Mesothelial cell of epicardium (in vitro differentiated cells): Measurements from ENCODE around the gene LDLRAD4. TPM values are rescaled to one million over a fixed set of nuclear protein-coding genes. Genes with fewer than 3 reads are reported as not detected.

ENCODE experiments used
- DNase-seq, 2 experiments: peaks; one replicate each; pipeline ENCODE4 v3.0.0; 2021; ENCODE audit warnings: low spot score in 2 of 2; ENCODE audit not compliant: unreplicated experiment in 2 of 2
- H3K27ac Mint-ChIP-seq: 2 replicates; pipeline ENCODE4 v1.8.0; 2021; ENCODE audit warnings: mixed read lengths
- H3K27me3 Mint-ChIP-seq: 2 replicates; pipeline ENCODE4 v1.8.0; 2021; ENCODE audit warnings: low read depth, mixed read lengths
- H3K36me3 Mint-ChIP-seq: 2 replicates; pipeline ENCODE4 v1.8.0; 2021; ENCODE audit warnings: mixed read lengths
- H3K4me1 Mint-ChIP-seq: 2 replicates; pipeline ENCODE4 v1.8.0; 2021; ENCODE audit warnings: mixed read lengths
- H3K4me3 Mint-ChIP-seq: 2 replicates; pipeline ENCODE4 v1.8.0; 2021; ENCODE audit warnings: mild to moderate bottlenecking, moderate library complexity, mixed read lengths
- H3K9me3 Mint-ChIP-seq: 2 replicates; pipeline ENCODE4 v1.8.0; 2021; ENCODE audit warnings: mixed read lengths
- total RNA-seq: library from RNA; stranded (reverse); gene quantifications from 3 replicates; pipeline ENCODE4 v1.2.1, GENCODE V29; 2021
- TF ChIP-seq, protein P1 (sequence below): fragments of 200-600 bp; sonication (generic); IDR thresholded peaks from one replicate; pipeline ENCODE4 v1.5.0; 2021; ENCODE audit warnings: antibody characterized with exemption; ENCODE audit not compliant: unreplicated experiment

The LDLRAD4 gene
- total RNA-seq, 1 donor from 2014 or later: 29.7 TPM

DNA sequence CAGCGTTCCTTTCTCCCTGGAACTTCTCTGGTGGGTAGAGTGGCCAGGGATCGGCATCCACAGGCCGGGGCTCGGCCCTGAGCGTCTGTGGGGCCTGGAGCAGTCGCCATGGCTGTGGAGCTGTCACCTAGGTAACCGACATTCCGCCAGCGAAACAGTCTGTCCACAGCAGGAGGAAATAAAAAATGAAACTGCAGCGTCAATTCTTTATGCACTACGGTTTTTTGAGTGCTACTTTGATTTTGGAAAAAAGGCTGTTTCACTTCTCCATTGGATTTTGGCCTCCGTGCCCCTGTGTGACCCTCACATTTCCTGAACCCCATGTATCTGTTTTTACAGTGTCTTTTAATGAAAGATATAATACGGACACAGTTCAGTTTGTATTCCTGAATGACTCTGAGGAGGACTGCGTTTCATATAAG lies 163.4 kb downstream of the LDLRAD4 start:
- peaks cover 53% of the 10 kb centered on the region for H3K4me1 Mint-ChIP-seq
- TF ChIP-seq, protein P1, sequence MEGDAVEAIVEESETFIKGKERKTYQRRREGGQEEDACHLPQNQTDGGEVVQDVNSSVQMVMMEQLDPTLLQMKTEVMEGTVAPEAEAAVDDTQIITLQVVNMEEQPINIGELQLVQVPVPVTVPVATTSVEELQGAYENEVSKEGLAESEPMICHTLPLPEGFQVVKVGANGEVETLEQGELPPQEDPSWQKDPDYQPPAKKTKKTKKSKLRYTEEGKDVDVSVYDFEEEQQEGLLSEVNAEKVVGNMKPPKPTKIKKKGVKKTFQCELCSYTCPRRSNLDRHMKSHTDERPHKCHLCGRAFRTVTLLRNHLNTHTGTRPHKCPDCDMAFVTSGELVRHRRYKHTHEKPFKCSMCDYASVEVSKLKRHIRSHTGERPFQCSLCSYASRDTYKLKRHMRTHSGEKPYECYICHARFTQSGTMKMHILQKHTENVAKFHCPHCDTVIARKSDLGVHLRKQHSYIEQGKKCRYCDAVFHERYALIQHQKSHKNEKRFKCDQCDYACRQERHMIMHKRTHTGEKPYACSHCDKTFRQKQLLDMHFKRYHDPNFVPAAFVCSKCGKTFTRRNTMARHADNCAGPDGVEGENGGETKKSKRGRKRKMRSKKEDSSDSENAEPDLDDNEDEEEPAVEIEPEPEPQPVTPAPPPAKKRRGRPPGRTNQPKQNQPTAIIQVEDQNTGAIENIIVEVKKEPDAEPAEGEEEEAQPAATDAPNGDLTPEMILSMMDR: no peak
- no peaks in the 10 kb centered on the region for H3K27me3 Mint-ChIP-seq
- DNase-seq: no peak
- peak overlapping the region; percentile 38 for H3K4me3 Mint-ChIP-seq
- H3K9me3 Mint-ChIP-seq: peaks cover 5% of the 10 kb centered on the region
- H3K27ac Mint-ChIP-seq: peak overlapping the region; percentile 98
- no peaks in the 10 kb centered on the region for H3K36me3 Mint-ChIP-seq

DNA sequence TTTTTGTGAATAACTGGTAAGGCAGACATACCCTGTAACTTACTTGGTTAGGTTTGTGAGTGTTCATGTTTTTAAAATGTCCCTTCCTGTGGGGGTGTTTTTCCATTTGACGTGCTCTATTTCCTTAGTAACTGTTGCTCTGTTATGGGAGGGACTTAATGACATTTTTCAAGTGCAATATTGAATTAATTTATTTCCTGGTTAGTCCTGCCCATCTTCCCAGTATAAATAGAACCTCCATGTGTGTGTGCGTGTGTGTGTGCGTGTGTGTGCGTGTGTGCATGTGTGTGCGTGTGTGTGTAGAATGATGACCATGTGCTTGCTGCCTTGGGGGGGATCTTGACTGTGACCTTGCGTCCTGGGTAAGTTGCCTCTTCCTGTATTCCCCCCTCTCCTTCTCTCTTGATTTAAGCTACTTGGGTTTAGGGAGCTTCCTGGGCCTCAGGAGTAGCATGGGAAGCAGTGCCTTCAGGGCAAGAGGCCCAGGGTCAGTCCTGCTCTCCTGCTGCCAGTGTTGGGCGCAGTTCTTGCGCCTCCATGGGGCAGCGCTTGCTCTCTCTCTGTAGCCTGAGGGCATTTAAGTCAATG lies 163.9 kb downstream of the LDLRAD4 start:
- H3K36me3 Mint-ChIP-seq: no peaks in the 10 kb centered on the region
- H3K27me3 Mint-ChIP-seq: no peaks in the 10 kb centered on the region
- H3K4me1 Mint-ChIP-seq: peaks cover 51% of the 10 kb centered on the region
- peak overlapping the region; percentile 38 for H3K4me3 Mint-ChIP-seq
- H3K27ac Mint-ChIP-seq: peak overlapping the region; percentile 98
- TF ChIP-seq, protein P1: no peak
- peaks cover 5% of the 10 kb centered on the region for H3K9me3 Mint-ChIP-seq
- no peak for DNase-seq

DNA sequence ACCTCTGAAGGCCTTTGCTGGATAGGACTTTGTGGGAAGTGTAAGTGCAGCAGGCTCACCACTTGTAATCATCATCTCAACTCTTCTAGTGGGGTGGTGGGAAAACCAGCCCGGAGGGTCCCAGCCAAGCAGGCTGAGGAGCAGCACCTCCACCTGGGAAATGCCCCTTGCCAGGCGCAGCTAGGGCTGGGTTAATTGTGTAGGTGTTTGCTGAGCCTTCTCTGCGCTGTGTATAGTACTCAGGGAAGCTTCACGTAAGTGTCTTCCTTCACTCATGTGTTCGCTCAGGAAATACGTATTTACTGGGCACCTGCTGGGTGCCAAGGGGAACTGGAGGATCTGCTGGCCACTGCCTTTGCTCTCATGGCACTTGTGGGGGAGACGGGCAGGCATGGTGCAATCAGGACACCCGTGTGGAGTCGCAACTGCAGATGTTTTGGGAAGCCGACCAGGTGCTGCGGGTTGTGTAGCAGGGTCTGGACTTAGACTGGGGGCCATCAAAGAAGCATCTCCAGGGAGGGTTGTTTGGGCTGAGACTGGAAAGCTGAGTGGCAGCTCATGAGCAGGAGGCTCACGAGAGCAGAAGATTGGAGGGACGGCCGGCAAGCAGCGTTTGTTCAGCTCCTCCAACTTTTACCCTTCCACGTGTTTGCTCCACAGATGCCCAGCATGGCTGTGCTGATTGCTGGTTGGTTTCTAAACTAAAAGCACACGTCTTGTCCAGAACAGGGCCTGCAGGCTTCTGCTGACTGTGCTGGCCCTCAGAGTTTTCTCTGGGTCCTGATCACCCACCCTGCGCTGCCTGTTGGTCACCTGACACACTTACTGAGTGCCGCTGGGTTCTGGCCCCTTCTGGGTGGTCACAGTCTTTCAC lies 164.6 kb downstream of the LDLRAD4 start:
- TF ChIP-seq, protein P1: no peak
- no peaks in the 10 kb centered on the region for H3K27me3 Mint-ChIP-seq
- H3K4me1 Mint-ChIP-seq: peaks cover 49% of the 10 kb centered on the region
- no peak overlapping the region for H3K4me3 Mint-ChIP-seq
- no peaks in the 10 kb centered on the region for H3K36me3 Mint-ChIP-seq
- peak overlapping the region; percentile 98 for H3K27ac Mint-ChIP-seq
- no peak for DNase-seq
- peaks cover 5% of the 10 kb centered on the region for H3K9me3 Mint-ChIP-seq

DNA sequence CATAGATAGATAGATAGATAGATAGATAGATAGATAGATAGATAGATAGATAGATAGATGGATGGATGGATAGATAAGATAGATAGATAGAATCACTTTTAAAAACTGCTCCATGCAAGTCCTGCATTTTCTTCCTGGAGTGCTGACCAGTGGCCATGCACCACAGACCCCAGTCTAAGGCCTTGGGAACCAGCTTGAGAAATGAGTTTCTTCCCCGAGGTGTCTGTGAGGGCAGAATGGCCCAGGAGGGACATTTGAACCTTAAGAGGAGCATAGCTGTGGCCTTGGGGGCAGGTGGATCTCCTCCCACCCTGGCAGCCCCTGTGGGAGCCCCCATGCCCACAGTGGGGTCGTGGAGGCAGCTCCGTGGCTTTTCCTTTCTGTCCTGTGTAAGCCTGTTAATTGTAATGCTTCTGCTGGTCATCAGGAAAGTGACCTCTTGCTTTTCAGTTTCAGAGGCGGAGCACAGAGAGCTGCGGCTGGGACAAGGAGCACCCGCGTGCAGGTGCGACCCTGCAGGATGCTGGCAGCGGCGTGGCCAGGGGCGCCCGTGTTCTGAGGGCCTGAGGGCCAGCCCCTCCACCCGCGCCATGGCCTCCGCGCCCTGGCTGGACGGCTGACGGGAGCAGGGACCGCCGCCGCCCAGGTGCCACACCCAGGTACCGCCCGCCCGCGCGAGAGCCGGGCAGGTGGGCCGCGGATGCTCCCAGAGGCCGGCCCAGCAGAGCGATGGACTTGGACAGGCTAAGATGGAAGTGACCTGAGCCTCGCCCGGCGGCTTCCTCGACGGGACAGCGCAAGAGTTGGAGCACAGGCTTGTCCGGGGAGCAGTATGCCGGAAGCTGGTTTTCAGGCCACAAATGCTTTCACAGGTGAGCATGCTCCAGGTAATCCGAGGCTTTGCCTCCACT lies 168.6 kb downstream of the LDLRAD4 start:
- Mint-ChIP-seq H3K36me3 (no peaks in the 10 kb centered on the region), H3K4me3 (no peak overlapping the region), H3K27ac (no peak overlapping the region), H3K4me1 (peaks cover 20% of the 10 kb centered on the region), H3K27me3 (no peaks in the 10 kb centered on the region), H3K9me3 (peaks cover 5% of the 10 kb centered on the region)
- DNase-seq: no peak
- TF ChIP-seq, protein P1: no peak

DNA sequence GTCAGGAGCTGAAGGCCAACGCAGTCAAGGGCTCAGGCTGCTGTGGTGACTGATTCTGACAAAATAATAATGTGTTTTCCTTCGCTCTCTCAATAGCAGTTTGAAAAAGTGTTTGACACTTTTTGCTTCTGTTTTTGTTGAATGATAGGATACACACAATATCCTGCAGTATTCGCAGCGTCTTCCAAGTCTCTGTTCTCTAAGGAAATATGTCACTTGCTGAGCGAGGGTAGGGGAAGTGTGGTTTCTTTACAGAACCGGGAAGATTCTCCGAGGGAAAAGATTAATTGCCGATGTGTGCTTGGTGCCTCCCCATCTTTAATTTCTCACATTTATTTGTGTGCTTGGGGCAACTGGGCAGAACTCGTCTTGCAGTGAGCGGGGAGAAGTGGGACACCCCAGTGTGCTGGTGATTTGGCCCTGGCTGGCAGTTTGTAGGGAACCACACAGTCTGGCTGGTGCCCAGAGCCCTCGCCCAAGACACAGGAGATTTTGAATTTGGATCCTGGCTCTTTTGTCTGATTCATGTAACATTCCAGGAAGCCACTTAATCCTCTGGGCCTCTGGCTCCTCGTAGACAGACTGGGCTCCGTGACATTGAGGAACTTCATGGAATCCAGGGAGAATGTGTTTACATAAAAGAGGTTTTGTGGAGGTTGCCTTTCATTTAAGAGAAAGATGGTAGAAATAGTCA lies 169.4 kb downstream of the LDLRAD4 start:
- TF ChIP-seq, protein P1: no peak
- Mint-ChIP-seq H3K27ac (peak overlapping the region; percentile 69), H3K4me3 (no peak overlapping the region), H3K36me3 (no peaks in the 10 kb centered on the region), H3K9me3 (peaks cover 5% of the 10 kb centered on the region), H3K4me1 (peaks cover 13% of the 10 kb centered on the region), H3K27me3 (no peaks in the 10 kb centered on the region)
- DNase-seq: no peak
